ENCODE measurements around the gene GAS2L3. TPM values are rescaled to one million over a fixed set of nuclear protein-coding genes. Genes with fewer than 3 reads are reported as not detected.

The GAS2L3 gene
- total and polyA plus RNA-seq, 2 of the 8 experiments (the other 6 are each of a cell fraction or from before 2014, with no cell fraction given): 2.1 to 19.3 TPM

GRCh38 chr12:100533376-100533775 is 40.1 kb upstream of the GAS2L3 start (continued):
- TF ChIP-seq E2F6 (IDR thresholded peaks at IDR 0.05) (no peak), RBBP5 (IDR thresholded peaks at IDR 0.05; ENCODE audit: borderline replicate concordance, low read depth, low read length) (no peak)
